A204.1 (cell line): ENCODE measurements around the gene TRHDE.

Source experiments
- FAIRE-seq: peaks from 2 replicates; lab custom pipeline; 2012; peaks lifted over from hg19 to GRCh38; lab: Jason Lieb, UNC

TRHDE gene

GRCh38 chr12:72273851-72274351, 1.7 kb downstream of the TRHDE start:
- no peak for FAIRE-seq

- no peak for FAIRE-seq
Measured at GRCh38 chr12:72274931-72275330, 2.8 kb downstream of the TRHDE start.

- FAIRE-seq: no peak
Measured at GRCh38 chr12:72275526-72275925, 3.4 kb downstream of the TRHDE start.

- FAIRE-seq: no peak
Measured at GRCh38 chr12:72276181-72276805, 4.1 kb downstream of the TRHDE start.

GRCh38 chr12:72277415-72277814, 5.2 kb downstream of the TRHDE start:
- no peak for FAIRE-seq

- no peak for FAIRE-seq
Measured at GRCh38 chr12:72278894-72279293, 6.7 kb downstream of the TRHDE start.

GRCh38 chr12:72281126-72281525, 9.0 kb downstream of the TRHDE start:
- FAIRE-seq: no peak

- FAIRE-seq: no peak
Measured at GRCh38 chr12:72282721-72283120, 10.6 kb downstream of the TRHDE start.

GRCh38 chr12:72285861-72286260, 13.7 kb downstream of the TRHDE start:
- FAIRE-seq: no peak

GRCh38 chr12:72286526-72286925, 14.4 kb downstream of the TRHDE start:
- FAIRE-seq: no peak

GRCh38 chr12:72288436-72288835, 16.3 kb downstream of the TRHDE start:
- no peak for FAIRE-seq

- no peak for FAIRE-seq
Measured at GRCh38 chr12:72288911-72289310, 16.7 kb downstream of the TRHDE start.

- FAIRE-seq: no peak
Measured at GRCh38 chr12:72289633-72290032, 17.5 kb downstream of the TRHDE start.

- no peak for FAIRE-seq
Measured at GRCh38 chr12:72291175-72291574, 19.0 kb downstream of the TRHDE start.

- no peak for FAIRE-seq
Measured at GRCh38 chr12:72293701-72294100, 21.5 kb downstream of the TRHDE start.

- FAIRE-seq: no peak
Measured at GRCh38 chr12:72295101-72295500, 22.9 kb downstream of the TRHDE start.

GRCh38 chr12:72295744-72296143, 23.6 kb downstream of the TRHDE start:
- no peak for FAIRE-seq

GRCh38 chr12:72296389-72296788, 24.2 kb downstream of the TRHDE start:
- FAIRE-seq: no peak

GRCh38 chr12:72297666-72298065, 25.5 kb downstream of the TRHDE start:
- FAIRE-seq: no peak

- FAIRE-seq: no peak
Measured at GRCh38 chr12:72300728-72301127, 28.6 kb downstream of the TRHDE start.

- no peak for FAIRE-seq
Measured at GRCh38 chr12:72304751-72305150, 32.6 kb downstream of the TRHDE start.

GRCh38 chr12:72307229-72307628, 35.1 kb downstream of the TRHDE start:
- FAIRE-seq: no peak

GRCh38 chr12:72311946-72312345, 39.8 kb downstream of the TRHDE start:
- no peak for FAIRE-seq

GRCh38 chr12:72313806-72314205, 41.6 kb downstream of the TRHDE start:
- FAIRE-seq: no peak

- FAIRE-seq: no peak
Measured at GRCh38 chr12:72315858-72316257, 43.7 kb downstream of the TRHDE start.
